A673 (cell line): ENCODE measurements around the gene GJC2. TPM values are rescaled to one million over a fixed set of nuclear protein-coding genes. Genes with fewer than 3 reads are reported as not detected.

ENCODE experiments used
- BruUV-seq: library from RNA; stranded (reverse); fragments of 400-500 nt; replicated peaks from 2 replicates; lab custom pipeline; 2021; lab: Mats Ljungman, UMichigan
- CTCF ChIA-PET: fragments of 300-600 bp; sonication (Branson Sonifier 250); formaldehyde crosslinking; loops from one replicate; lab custom pipeline; 2022; ENCODE audit warnings: antibody characterized with exemption; lab: Charles Lee
- POLR2A ChIA-PET: fragments of 300-600 bp; sonication (Branson Sonifier 250); formaldehyde crosslinking; loops from one replicate; lab custom pipeline; 2022; ENCODE audit warnings: antibody characterized with exemption; ENCODE audit not compliant: low non-redundant PET; lab: Charles Lee
- DNase-seq: peaks from one replicate; pipeline ENCODE4 v3.0.0-alpha.2; 2015; ENCODE audit warnings: low spot score
- H3K27ac ChIP-seq: fragments of 200-600 bp; sonication (generic); 2 replicates; pipeline ENCODE4 v1.5.1; 2016; ENCODE audit warnings: mixed run types, low read depth, mild to moderate bottlenecking, mixed read lengths, antibody characterized with exemption, low read length; ENCODE audit not compliant: poor library complexity, severe bottlenecking
- H3K27me3 ChIP-seq: fragments of 200-600 bp; sonication (generic); replicated peaks from 2 replicates; pipeline ENCODE4 v1.6.1; 2017; ENCODE audit warnings: mixed run types, low read depth, mild to moderate bottlenecking, mixed read lengths, antibody characterized with exemption, low read length; ENCODE audit not compliant: insufficient read depth, poor library complexity
- H3K36me3 ChIP-seq: fragments of 200-600 bp; sonication (generic); 2 replicates; pipeline ENCODE4 v1.6.1; 2016; ENCODE audit warnings: mixed run types, mild to moderate bottlenecking, mixed read lengths, antibody characterized with exemption, low read length; ENCODE audit not compliant: insufficient read depth, poor library complexity, severe bottlenecking
- H3K4me1 ChIP-seq: fragments of 200-600 bp; sonication (generic); 2 replicates; pipeline ENCODE4 v1.6.1; 2017; ENCODE audit warnings: mixed run types, mild to moderate bottlenecking, mixed read lengths, antibody characterized with exemption, low read length; ENCODE audit not compliant: insufficient read depth, poor library complexity, severe bottlenecking
- H3K4me3 ChIP-seq: fragments of 200-600 bp; sonication (generic); 2 replicates; pipeline ENCODE4 v1.5.1; 2016; ENCODE audit warnings: low read depth, mixed run types, mild to moderate bottlenecking, mixed read lengths, low read length; ENCODE audit not compliant: poor library complexity, severe bottlenecking
- H3K9me3 ChIP-seq: fragments of 200-600 bp; sonication (generic); 2 replicates; pipeline ENCODE4 v1.6.1; 2016; ENCODE audit warnings: mixed run types, low read depth, mild to moderate bottlenecking, mixed read lengths, antibody characterized with exemption, low read length; ENCODE audit not compliant: poor library complexity, severe bottlenecking
- CTCF ChIP-seq: fragments of 300-800, 200-600 bp; sonication (generic); conservative IDR thresholded peaks from 2 replicates; pipeline ENCODE4 v1.5.1; 2017; ENCODE audit warnings: low read depth, mild to moderate bottlenecking, antibody characterized with exemption, low read length, moderate library complexity, mixed read lengths
- EZH2 ChIP-seq: fragments of 200-600 bp; sonication (generic); IDR thresholded peaks from 2 replicates; pipeline ENCODE4 v1.6.1; 2017; ENCODE audit warnings: borderline replicate concordance, low read depth, mild to moderate bottlenecking, mixed read lengths, antibody characterized with exemption, low read length; ENCODE audit not compliant: poor library complexity, severe bottlenecking
- intact Hi-C: fragments of 100-400 bp; cut with micrococcal nuclease; formaldehyde crosslinking; loops from one replicate; pipeline ENCODE4 v1.10.0; 2022; ENCODE audit not compliant: unreplicated experiment
- total RNA-seq: library from RNA; stranded (reverse); gene quantifications from 2 replicates; pipeline ENCODE4 v1.2.3, GENCODE V29; 2021

GJC2 gene
- total RNA-seq, 1 experiment from 2014 or later, result 0.97 TPM

DNA sequence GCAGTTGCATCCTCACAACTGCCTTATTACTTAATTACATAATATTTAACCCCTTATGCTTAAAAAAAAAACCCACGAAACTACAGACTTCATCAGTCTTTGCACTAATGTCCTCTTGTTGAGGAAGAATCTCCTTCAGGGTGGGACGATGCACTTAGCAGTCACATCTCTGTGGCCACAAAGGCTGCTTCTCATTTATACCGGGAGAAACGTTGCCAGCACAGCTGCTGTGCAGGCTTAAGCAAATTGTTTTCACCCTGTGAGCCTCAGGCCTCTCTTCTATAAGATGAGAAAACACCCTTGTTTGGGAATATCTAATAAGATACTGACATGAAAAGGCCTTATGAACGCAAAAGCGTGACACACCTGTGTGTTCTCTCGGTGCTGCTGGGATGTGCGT is 55.2 kb downstream of the GJC2 start:
- POLR2A ChIA-PET, result no interaction called here
- DNase-seq, result no peak

DNA sequence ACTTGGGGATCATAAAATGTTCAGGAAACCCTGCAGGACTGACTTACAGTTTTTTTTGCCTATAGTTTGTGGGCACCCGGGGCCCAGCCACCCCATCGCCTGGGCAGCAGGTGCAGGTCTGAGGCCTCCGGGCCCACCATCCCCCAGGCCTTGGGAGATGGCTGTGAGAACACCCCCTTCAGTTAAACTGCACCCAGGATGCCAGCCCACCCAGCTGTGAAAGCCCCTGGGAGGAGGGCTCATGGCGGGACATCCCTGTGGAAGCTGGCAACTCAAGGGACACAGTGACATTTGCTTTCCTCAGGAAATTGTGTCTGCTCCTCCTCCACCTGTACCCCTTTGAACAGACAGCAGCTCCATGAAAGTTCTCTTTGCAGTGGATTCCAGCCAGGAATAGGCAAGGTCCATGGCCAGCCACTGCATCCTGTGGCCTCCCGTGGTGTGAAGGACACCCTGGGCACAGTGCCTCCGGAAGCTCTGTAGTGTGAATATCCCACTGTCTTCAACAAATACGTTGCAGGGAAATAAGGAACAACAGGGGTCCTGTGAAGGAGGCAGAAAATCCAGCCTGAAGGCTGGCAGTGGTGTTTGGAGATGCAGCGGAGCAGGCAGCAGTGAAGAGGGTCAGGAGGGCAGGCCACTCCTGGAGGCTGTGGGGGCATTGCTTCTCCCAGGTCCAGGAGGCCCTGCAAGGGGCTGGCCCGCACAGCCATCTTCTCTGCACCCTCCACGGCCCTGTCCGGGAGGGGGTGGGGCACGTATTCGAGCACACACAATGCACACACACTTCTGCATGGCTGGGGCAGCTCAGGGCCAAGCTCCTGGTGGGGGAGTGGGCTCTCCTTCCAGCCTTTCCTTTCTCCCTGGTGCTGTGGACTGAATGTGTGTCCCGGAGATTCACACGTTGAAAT is 56.1 kb downstream of the GJC2 start:
- H3K36me3 ChIP-seq, result no peaks in the 10 kb centered on the region
- POLR2A ChIA-PET, result no interaction called here
- H3K27me3 ChIP-seq, result no peaks in the 10 kb centered on the region
- H3K27ac ChIP-seq, result no peak overlapping the region
- no peaks in the 10 kb centered on the region for H3K4me1 ChIP-seq
- no peak for TF ChIP-seq EZH2
- no peak for TF ChIP-seq CTCF
- H3K9me3 ChIP-seq, result no peaks in the 10 kb centered on the region
- CTCF ChIA-PET, result no interaction called here
- intact Hi-C loops, result no loop called here
- no peak for DNase-seq
- H3K4me3 ChIP-seq, result no peak overlapping the region
- no TSS peak for BruUV-seq

More for the DNA sequence above, 55.2 kb downstream of the GJC2 start:
- peaks cover under 1% of the 10 kb centered on the region for H3K9me3 ChIP-seq
- intact Hi-C loops, result no loop called here
- H3K27me3 ChIP-seq, result no peaks in the 10 kb centered on the region
- H3K27ac ChIP-seq, result no peak overlapping the region
- no peak for TF ChIP-seq EZH2
- TF ChIP-seq CTCF, result no peak
- no TSS peak for BruUV-seq
- H3K36me3 ChIP-seq, result no peaks in the 10 kb centered on the region
- CTCF ChIA-PET, result no interaction called here
- H3K4me1 ChIP-seq, result no peaks in the 10 kb centered on the region
- H3K4me3 ChIP-seq, result no peak overlapping the region

- POLR2A ChIA-PET, result no interaction called here
- no peak for TF ChIP-seq CTCF
- no peak for TF ChIP-seq EZH2
- no peak overlapping the region for H3K27ac ChIP-seq
- no TSS peak for BruUV-seq
- no peaks in the 10 kb centered on the region for H3K36me3 ChIP-seq
- CTCF ChIA-PET, result no interaction called here
- H3K4me3 ChIP-seq, result no peak overlapping the region
- H3K4me1 ChIP-seq, result no peaks in the 10 kb centered on the region
- no peaks in the 10 kb centered on the region for H3K27me3 ChIP-seq
- no peak for DNase-seq
- intact Hi-C loops, result no loop called here
- H3K9me3 ChIP-seq, result no peaks in the 10 kb centered on the region
These were observed 57.0 kb downstream of the GJC2 start for GRCh38 chr1:228206582-228207351.
